ENCODE results near the gene SMIM7. TPM values are rescaled to one million over a fixed set of nuclear protein-coding genes. Genes with fewer than 3 reads are reported as not detected.
A peak's percentile ranks its signal among the peaks of the same experiment; 100 is the strongest.

SMIM7 gene
- total and polyA plus RNA-seq, 8 donors: 35.9 to 224 (median 89.6) TPM

DNA sequence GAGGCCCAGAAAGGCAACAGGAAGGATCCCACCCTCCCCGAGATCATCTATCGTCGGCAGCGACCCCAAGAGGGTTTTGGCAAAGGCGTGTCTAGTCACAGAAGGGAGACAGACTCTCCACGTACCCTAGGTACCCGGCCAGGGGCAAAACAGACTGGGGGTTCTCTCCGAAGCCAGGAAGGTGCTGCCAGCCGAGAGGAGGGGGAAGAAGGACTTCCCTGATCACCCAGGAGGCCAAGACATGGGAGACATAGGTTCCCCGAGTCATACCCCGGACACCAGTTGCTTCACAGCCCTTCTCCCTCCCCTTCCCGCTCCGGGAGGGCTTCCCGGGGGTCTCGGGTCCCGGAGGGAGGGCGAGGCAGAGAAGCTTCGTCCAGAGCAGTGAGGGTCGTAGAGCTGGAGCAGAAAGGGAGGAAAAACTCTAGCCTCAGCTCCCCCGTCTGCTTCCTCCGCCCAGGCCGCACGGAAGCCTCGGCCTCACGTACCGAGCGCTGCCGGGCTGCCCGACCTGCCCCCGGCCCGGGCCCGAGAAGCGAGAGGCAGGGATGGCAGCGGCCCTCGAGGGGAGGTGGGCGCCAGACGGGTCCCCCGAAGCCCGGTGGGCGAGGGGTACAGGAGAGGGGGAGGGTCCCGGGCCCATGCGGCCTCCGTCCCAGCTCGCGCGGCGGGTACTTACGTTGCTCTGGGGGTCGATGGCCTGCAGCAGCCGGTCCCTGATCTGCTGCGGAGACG, 32.6 kb downstream of the SMIM7 start:
- peaks cover 33 to 54% (median 45%) of the 10 kb centered on the region in 4 donors for H3K4me1 ChIP-seq
- no peaks in the 10 kb centered on the region for H3K9me3 ChIP-seq
- peak overlapping the region; percentile 79 to 99 (median 98) for H3K27ac ChIP-seq
- intact Hi-C loops (cut with DNase I; ENCODE audit: low total_unique reads): loop anchor here (5.0 kb wide), 1 partner anchor 55 kb away; the partner anchor contains the start of gene SLC35E1
- peak overlapping the region; percentile 95 to 100 (median 96) for H3K4me3 ChIP-seq
- peaks cover 0 to 42% (median 36%) of the 10 kb centered on the region in 4 donors for H3K36me3 ChIP-seq
- TF ChIP-seq EP300 (IDR thresholded peaks at IDR 0.05): no peak
- TF ChIP-seq POLR2AphosphoS5 (IDR thresholded peaks at IDR 0.05): no peak
- no peak for TF ChIP-seq POLR2A (IDR thresholded peaks at IDR 0.05)
- peak in 1 of 2 donors; percentile 32 for DNase-seq
- no peaks in the 10 kb centered on the region for H3K27me3 ChIP-seq
- 0 to 2% (median 1%) methylated on average over 18 to 52 of the region's 52 CpGs for WGBS, 5 donors

- peak in 1 of 2 donors; percentile 33 for DNase-seq
- TF ChIP-seq EP300 (IDR thresholded peaks at IDR 0.05) (no peak), POLR2A (IDR thresholded peaks at IDR 0.05) (no peak), POLR2AphosphoS5 (IDR thresholded peaks at IDR 0.05) (no peak)
- TF ChIP-seq, protein P1, sequence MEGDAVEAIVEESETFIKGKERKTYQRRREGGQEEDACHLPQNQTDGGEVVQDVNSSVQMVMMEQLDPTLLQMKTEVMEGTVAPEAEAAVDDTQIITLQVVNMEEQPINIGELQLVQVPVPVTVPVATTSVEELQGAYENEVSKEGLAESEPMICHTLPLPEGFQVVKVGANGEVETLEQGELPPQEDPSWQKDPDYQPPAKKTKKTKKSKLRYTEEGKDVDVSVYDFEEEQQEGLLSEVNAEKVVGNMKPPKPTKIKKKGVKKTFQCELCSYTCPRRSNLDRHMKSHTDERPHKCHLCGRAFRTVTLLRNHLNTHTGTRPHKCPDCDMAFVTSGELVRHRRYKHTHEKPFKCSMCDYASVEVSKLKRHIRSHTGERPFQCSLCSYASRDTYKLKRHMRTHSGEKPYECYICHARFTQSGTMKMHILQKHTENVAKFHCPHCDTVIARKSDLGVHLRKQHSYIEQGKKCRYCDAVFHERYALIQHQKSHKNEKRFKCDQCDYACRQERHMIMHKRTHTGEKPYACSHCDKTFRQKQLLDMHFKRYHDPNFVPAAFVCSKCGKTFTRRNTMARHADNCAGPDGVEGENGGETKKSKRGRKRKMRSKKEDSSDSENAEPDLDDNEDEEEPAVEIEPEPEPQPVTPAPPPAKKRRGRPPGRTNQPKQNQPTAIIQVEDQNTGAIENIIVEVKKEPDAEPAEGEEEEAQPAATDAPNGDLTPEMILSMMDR (IDR thresholded peaks at IDR 0.05): no peak
- peaks cover 0 to 36% (median 33%) of the 10 kb centered on the region in 4 donors for H3K36me3 ChIP-seq
- H3K27ac ChIP-seq: peak overlapping the region; percentile 79 to 99 (median 98)
- H3K4me1 ChIP-seq: peaks cover 33 to 60% (median 49%) of the 10 kb centered on the region in 4 donors
- no peaks in the 10 kb centered on the region for H3K9me3 ChIP-seq
- WGBS, 5 donors: 0 to 5% (median 2%) methylated on average over 6 to 12 of the region's 12 CpGs
- H3K27me3 ChIP-seq: no peaks in the 10 kb centered on the region
- intact Hi-C loops (cut with DNase I; ENCODE audit: low total_unique reads): loop anchor here (5.0 kb wide), 1 partner anchor 54 kb away; the partner anchor contains the start of gene SLC35E1
- H3K4me3 ChIP-seq: peak overlapping the region; percentile 95 to 100 (median 96)
Measured at GRCh38 chr19:16626796-16627192, 33.1 kb downstream of the SMIM7 start.

GRCh38 chr19:16625163-16625958, 34.6 kb downstream of the SMIM7 start:
- no peak for TF ChIP-seq POLR2A (IDR thresholded peaks at IDR 0.05)
- TF ChIP-seq EP300 (IDR thresholded peaks at IDR 0.05): no peak
- TF ChIP-seq, protein P1 (IDR thresholded peaks at IDR 0.05): no peak
- TF ChIP-seq POLR2AphosphoS5 (IDR thresholded peaks at IDR 0.05): no peak
- Histone ChIP-seq H3K27ac (peak overlapping the region in 1 of 5 donors; percentile 7), H3K4me3 (no peak overlapping the region), H3K9me3 (no peaks in the 10 kb centered on the region), H3K27me3 (no peaks in the 10 kb centered on the region), H3K36me3 (peaks cover 0 to 23% (median 20%) of the 10 kb centered on the region in 4 donors), H3K4me1 (peaks cover 42 to 74% (median 56%) of the 10 kb centered on the region in 4 donors)
- 48 to 66% (median 57%) methylated on average over 16 of the region's 16 CpGs for WGBS, 5 donors
- intact Hi-C loops (cut with DNase I; ENCODE audit: low total_unique reads): loop anchor here (5.0 kb wide), 1 partner anchor 53 kb away; the partner anchor contains the start of gene SLC35E1
- no peak for DNase-seq

- Histone ChIP-seq H3K4me1 (peaks cover 45 to 76% (median 58%) of the 10 kb centered on the region in 4 donors), H3K4me3 (no peak overlapping the region), H3K9me3 (no peaks in the 10 kb centered on the region), H3K27me3 (no peaks in the 10 kb centered on the region), H3K36me3 (peaks cover 0 to 19% (median 14%) of the 10 kb centered on the region in 4 donors), H3K27ac (no peak overlapping the region)
- intact Hi-C loops (cut with DNase I; ENCODE audit: low total_unique reads): no loop called here
- no peak for DNase-seq
- TF ChIP-seq POLR2AphosphoS5 (IDR thresholded peaks at IDR 0.05) (no peak), EP300 (IDR thresholded peaks at IDR 0.05) (no peak), POLR2A (IDR thresholded peaks at IDR 0.05) (no peak)
- TF ChIP-seq, protein P1 (IDR thresholded peaks at IDR 0.05): no peak
- WGBS, 5 donors: 73 to 85% (median 81%) methylated on average over 8 to 10 of the region's 10 CpGs
Measured at GRCh38 chr19:16624236-16624635, 35.7 kb downstream of the SMIM7 start.

Data from stomach (tissue), 9 donors.